ENCODE data around the gene SOX9. TPM values are rescaled to one million over a fixed set of nuclear protein-coding genes. Genes with fewer than 3 reads are reported as not detected.

The SOX9 gene
- total RNA-seq, 2 donors from 2014 or later, result 0.46 to 1.3 TPM

- H3K36me3 ChIP-seq (ENCODE audit: control insufficient read depth, insufficient read depth, low read length), result no peaks in the 10 kb centered on the region
- peak; percentile 33 for DNase-seq
- peaks cover 58% of the 10 kb centered on the region for H3K27me3 Mint-ChIP-seq (ENCODE audit: insufficient read depth)
- no peak overlapping the region for H3K27ac ChIP-seq (ENCODE audit: low read depth, low read length)
- no peak overlapping the region for H3K9ac ChIP-seq (ENCODE audit: extremely low read depth, low read length, poor library complexity, severe bottlenecking)
- no peaks in the 10 kb centered on the region for H3K36me3 Mint-ChIP-seq (ENCODE audit: low read depth)
- H3K27me3 ChIP-seq (ENCODE audit: control insufficient read depth, insufficient read depth, low read length, poor library complexity, severe bottlenecking), result peaks cover 10% of the 10 kb centered on the region
- H3K4me1 Mint-ChIP-seq, result peaks cover 2% of the 10 kb centered on the region
- H3K27ac Mint-ChIP-seq, result no peak overlapping the region
- no peaks in the 10 kb centered on the region for H3K9me3 ChIP-seq (ENCODE audit: control insufficient read depth, low read length)
- no peaks in the 10 kb centered on the region for H3K9me3 Mint-ChIP-seq
- TF ChIP-seq CTCF (conservative IDR thresholded peaks at IDR 0.05), result no peak
- H3K4me3 ChIP-seq (ENCODE audit: low read length), result no peak overlapping the region
- H3K4me1 ChIP-seq (ENCODE audit: control insufficient read depth, insufficient read depth, low read length), result no peaks in the 10 kb centered on the region
- 84 to 88% methylated on average over 5 to 10 of the region's 10 CpGs for WGBS, 2 experiments (ENCODE audit: insufficient coverage in 1 of 2, insufficient read length in 1 of 2)
- no peak overlapping the region for H3K4me3 Mint-ChIP-seq
Measured at GRCh38 chr17:72097144-72097543, 23.7 kb upstream of the SOX9 start.

DNA sequence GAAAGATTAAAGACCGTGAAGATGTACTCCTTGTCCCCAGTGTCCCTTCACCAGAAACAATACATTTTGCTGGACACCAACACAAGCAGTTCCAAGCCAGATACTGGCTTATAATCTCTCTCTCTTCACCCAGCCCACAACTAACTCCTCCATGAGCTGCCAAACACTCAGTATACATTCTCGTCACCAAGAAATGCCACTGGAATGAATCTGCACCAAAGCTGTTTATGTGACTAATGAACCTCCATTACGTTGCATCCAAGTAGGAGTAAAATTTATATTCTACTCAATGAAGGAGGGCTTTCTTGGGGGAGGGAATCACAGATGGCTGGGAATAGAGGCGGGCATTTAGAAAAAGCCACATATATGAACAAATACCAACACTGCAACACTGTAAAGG is 20.9 kb upstream of the SOX9 start:
- Mint-ChIP-seq H3K36me3 (ENCODE audit: low read depth) (no peaks in the 10 kb centered on the region), H3K27ac (no peak overlapping the region), H3K4me1 (peaks cover 12% of the 10 kb centered on the region), H3K27me3 (ENCODE audit: insufficient read depth) (peaks cover 76% of the 10 kb centered on the region), H3K9me3 (no peaks in the 10 kb centered on the region), H3K4me3 (no peak overlapping the region)
- no peak for DNase-seq
- no peaks in the 10 kb centered on the region for H3K36me3 ChIP-seq (ENCODE audit: control insufficient read depth, insufficient read depth, low read length)
- no peaks in the 10 kb centered on the region for H3K4me1 ChIP-seq (ENCODE audit: control insufficient read depth, insufficient read depth, low read length)
- H3K27ac ChIP-seq (ENCODE audit: low read depth, low read length), result no peak overlapping the region
- TF ChIP-seq CTCF (conservative IDR thresholded peaks at IDR 0.05), result no peak
- H3K9me3 ChIP-seq (ENCODE audit: control insufficient read depth, low read length), result no peaks in the 10 kb centered on the region
- no peak overlapping the region for H3K9ac ChIP-seq (ENCODE audit: extremely low read depth, low read length, poor library complexity, severe bottlenecking)
- H3K27me3 ChIP-seq (ENCODE audit: control insufficient read depth, insufficient read depth, low read length, poor library complexity, severe bottlenecking), result peaks cover 25% of the 10 kb centered on the region
- H3K4me3 ChIP-seq (ENCODE audit: low read length), result no peak overlapping the region
- WGBS, 2 experiments (ENCODE audit: insufficient coverage in 1 of 2, insufficient read length in 1 of 2), result 86% methylated on average over 3 of the region's 4 CpGs; no CpG with 5 or more reads in 1 of the 2 experiments

GRCh38 chr17:72100470-72100869 is 20.4 kb upstream of the SOX9 start:
- H3K36me3 Mint-ChIP-seq (ENCODE audit: low read depth), result no peaks in the 10 kb centered on the region
- WGBS, 2 experiments (ENCODE audit: insufficient coverage in 1 of 2, insufficient read length in 1 of 2), result 93 to 94% methylated on average over 3 to 5 of the region's 5 CpGs

More at GRCh38 chr17:72100470-72100869, 20.4 kb upstream of the SOX9 start:
- H3K9me3 Mint-ChIP-seq, result no peaks in the 10 kb centered on the region
- H3K4me1 ChIP-seq (ENCODE audit: control insufficient read depth, insufficient read depth, low read length), result peaks cover 3% of the 10 kb centered on the region
- H3K27me3 Mint-ChIP-seq (ENCODE audit: insufficient read depth), result peaks cover 73% of the 10 kb centered on the region
- no peak overlapping the region for H3K4me3 Mint-ChIP-seq
- peaks cover 25% of the 10 kb centered on the region for H3K27me3 ChIP-seq (ENCODE audit: control insufficient read depth, insufficient read depth, low read length, poor library complexity, severe bottlenecking)
- no peak overlapping the region for H3K4me3 ChIP-seq (ENCODE audit: low read length)
- H3K9ac ChIP-seq (ENCODE audit: extremely low read depth, low read length, poor library complexity, severe bottlenecking), result no peak overlapping the region
- peak; percentile 42 for TF ChIP-seq CTCF (conservative IDR thresholded peaks at IDR 0.05)
- peaks cover 17% of the 10 kb centered on the region for H3K4me1 Mint-ChIP-seq
- no peak overlapping the region for H3K27ac ChIP-seq (ENCODE audit: low read depth, low read length)
- DNase-seq, result no peak
- H3K27ac Mint-ChIP-seq, result no peak overlapping the region
- no peaks in the 10 kb centered on the region for H3K9me3 ChIP-seq (ENCODE audit: control insufficient read depth, low read length)
- H3K36me3 ChIP-seq (ENCODE audit: control insufficient read depth, insufficient read depth, low read length), result no peaks in the 10 kb centered on the region

Data from endodermal cell (in vitro differentiated cells).